NCI-H146 treated with DMSO at 0.1 percent for 48 hours (cell line): ENCODE data around the gene LMO7.
"Not testable (repeated sequence)": the region's sequence is repeated elsewhere in the genome, so short reads cannot be mapped to it uniquely, and the experiment has no call there.

Source experiments
- DNase-seq: peaks from one replicate; lab custom pipeline; 2025; ENCODE audit not compliant: unreplicated experiment; lab: John Stamatoyannopoulos, UW

LMO7 gene

GRCh38 chr13:75695908-75696307 lies 59.8 kb downstream of the LMO7 start:
- peak; percentile 45 for DNase-seq

GRCh38 chr13:75699062-75699461 lies 62.9 kb downstream of the LMO7 start:
- DNase-seq = no peak

DNA sequence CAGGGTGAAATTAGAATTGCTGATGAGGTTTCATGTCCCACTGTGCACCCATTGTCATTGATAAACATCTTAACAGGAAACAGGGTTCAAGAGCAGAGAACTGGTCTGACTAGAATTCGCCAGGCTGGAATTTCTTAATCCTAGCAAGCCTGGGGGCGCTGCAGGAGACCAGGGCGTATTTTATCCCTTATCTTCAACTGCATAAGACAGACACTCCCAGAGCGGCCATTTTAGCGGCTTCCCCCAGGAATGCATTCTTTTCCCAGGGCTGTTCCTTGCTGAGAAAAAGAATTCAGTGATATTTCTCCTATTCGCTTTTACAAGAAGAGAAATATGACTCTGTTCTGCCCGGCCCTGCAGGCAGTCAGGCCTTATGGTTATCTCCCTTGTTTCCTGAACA lies 63.6 kb downstream of the LMO7 start:
- not testable (repeated sequence) for DNase-seq

- no peak for DNase-seq
Measured at GRCh38 chr13:75700552-75700951, 64.4 kb downstream of the LMO7 start.

GRCh38 chr13:75702476-75702875 lies 66.3 kb downstream of the LMO7 start:
- DNase-seq = no peak

DNA sequence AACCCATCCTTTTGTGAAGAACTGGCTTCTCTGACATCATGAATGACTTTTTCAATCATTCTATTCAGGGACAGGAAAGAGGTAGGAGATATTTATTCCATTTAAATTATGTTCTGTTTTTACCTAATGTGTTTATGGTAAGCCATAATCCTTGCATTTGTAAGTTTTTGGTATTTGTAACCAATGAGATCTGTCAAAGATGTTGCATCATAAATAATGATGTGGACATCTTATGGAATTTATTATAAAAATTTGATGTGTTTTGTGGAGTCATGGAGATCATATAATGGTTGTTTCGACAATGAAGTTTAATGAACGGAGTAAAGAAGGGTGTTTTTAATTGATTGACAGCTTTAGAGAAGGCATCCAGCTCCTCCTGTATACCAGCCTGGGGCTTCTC lies 67.6 kb downstream of the LMO7 start:
- no peak for DNase-seq

DNA sequence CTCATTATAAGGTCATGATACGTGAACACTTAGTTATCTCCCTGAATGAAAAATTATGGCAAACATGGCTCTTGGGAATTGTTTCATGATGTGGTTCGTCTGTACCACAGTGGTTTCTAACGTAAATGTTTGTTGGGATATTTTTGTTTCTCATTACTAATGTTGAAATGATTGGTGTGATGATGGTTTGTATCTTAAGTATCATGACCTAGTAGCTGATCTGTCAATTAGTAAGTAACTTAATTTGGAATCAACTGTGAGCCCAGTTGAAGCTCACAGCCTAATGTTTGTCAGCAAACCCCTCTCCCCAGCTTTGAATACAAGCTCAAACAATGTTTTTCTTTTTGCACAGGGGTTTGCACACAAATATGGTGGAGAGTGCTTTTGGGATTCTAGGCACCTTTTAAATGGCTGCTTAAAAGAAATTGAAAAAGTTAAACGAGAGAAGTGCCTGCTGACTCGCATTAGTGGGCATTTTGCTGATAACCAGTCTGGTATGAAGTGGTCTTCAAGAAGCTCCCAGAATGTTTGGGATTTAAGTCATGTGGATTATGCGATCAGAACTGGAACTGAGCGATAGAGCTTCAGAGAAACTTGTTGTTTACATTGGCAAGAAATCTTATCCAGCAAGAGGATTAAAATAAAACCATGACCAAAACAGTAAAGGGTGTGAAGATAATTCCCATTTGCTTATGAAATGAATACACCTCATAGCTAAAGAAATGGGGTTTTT lies 68.2 kb downstream of the LMO7 start:
- no peak for DNase-seq

GRCh38 chr13:75704927-75705288 lies 68.8 kb downstream of the LMO7 start:
- no peak for DNase-seq

GRCh38 chr13:75705395-75705794 lies 69.3 kb downstream of the LMO7 start:
- DNase-seq = no peak

DNA sequence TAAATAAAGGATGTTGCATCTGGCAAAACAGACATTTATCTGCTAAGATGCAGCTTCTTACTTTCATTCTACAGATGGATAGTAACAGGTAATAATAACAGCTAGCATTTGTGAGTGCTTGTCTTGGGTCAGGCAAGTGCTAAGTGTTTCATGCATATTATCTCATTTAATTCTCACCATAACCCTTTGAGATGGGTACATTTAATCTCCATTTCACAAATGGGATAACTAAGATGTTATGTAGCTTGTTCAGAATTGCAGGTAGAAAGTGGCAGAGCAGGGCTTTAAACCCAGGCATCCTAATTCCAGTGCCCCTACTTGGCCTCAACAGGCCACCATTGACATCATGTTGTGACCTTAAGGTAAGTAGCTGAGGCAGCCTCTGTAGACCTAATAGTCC lies 69.8 kb downstream of the LMO7 start:
- DNase-seq = no peak

DNA sequence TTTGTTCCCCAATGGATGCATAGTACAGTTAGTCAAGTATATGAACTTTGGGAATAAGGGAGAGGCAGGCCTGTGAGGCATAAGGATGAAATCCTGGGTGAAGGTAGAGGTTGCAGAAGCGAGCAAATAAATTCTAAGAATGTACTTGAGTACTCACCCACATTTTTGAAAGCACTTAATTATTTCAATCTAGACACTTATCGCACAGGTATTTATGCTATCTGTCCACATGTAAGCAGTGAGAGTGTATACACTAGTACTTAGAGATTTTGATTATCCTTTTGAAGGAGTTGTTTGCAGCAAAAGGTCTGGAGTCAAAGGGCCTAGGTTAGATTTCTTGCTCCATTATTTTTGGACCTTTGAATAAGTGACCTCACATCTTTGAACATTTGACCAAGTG lies 77.7 kb downstream of the LMO7 start:
- no peak for DNase-seq

DNA sequence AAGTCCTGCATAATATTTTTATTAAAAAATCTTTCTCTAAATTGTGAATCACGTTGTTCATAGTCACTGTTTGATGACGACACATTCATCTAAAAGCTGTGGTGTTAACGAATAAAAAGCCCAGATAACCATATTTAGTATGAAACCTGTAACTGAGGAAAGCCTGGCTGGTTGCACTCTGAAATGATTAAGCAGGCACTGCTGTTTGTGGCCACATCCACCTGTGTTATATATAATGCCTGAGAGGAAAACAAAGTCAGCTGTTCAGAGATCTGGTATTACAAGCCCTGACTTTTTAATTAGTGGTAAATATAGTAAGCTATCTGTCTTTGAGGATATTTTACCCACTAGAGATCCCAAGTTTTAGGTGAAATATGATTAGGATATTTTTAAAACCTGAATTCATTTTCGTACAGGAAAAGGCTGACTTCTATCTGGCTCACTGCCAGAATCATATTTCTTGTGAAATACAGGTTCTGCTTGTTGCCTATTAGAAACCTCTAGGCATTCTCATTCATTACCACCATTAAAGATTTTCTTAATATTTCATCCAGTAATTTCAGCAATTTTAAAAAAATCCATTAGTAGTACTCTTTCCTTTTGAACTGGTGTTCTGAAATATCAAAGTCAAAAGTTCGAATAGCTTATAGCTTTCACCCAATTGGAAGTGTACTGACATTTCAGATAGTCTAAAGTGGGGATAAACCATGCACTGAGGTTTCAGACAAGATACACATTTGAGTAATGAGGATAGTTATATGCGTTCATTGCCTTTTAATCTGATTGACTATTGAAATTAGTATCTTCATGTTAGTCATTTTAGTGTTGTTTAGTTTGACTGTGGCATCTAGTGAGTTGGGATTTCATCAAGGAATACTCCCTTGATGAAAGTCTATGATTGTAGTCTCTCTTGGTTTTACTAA lies 79.7 kb downstream of the LMO7 start:
- DNase-seq = no peak

DNA sequence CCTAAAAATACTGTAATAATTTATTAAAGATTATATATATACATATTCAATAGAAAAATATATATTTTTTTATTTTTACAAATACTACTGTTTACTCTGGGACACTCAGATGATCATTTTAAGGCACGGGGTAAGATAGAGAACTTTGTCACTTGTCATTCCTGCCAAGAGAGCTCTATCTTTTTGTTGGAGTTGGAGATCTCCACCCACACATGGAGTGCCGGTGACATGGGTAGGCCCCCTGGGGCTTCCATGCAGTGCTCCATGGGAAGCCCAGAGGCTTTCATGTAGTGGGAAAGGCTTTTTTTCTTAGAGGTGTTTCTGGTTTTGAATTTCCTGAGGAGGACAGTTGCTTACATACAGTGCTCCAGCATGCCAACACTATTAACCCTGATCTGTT lies 81.4 kb downstream of the LMO7 start:
- DNase-seq = no peak

- no peak for DNase-seq
Measured at GRCh38 chr13:75721307-75721706, 85.2 kb downstream of the LMO7 start.

DNA sequence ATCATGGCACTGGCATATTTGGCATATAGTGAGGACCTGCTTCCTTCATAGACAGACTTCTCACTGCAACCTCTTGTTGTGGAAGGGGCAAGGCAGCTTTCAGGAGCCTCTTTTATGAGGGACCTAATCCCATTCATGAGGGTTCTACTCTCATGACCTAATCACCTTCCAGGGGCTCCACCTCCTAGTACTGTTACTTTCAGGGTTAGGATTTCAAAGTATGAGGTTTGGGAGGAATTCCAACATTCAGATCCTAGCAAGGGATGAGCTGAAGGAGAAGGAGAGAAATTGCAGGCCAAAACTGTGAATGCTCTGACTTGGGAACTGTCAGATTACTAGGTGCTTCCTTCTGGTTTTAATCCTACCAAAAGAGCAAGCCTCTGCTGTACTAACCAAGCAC lies 87.8 kb downstream of the LMO7 start:
- DNase-seq = no peak

DNA sequence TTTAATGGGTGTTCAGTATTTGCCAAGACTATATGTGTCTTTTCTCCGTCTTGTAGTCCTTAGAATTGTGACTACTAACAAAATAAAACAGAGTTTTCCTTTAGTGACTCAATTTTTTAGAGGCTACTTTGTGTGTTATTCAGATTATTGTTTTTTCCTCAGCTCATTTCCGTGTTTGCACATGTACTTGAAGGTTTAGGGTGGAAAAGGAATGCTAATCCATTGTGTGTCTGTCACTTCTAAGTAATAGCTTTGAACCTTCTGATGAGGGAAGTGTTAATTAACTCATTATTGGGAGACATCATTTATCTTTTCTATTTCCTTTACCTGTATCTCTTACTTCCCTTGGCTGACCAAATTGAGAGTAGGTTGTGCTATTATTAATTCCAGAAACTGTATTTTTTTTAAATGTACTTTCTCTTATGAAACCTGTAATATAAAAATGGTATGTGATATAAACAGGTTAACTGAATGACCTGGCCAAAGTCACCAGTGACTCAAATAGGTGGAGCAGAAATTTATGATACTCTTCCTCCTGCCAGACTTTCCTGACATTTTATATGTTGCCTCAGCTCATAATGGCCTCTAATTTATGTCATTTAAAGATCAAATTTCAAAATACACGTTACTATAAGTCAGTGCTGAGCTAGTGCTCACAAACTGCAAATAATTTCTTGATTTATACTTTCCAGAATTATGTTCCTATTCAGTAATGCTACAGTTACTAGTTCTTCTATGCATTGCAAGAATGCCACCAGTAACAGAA lies 88.8 kb downstream of the LMO7 start:
- DNase-seq = peak; percentile 55

DNA sequence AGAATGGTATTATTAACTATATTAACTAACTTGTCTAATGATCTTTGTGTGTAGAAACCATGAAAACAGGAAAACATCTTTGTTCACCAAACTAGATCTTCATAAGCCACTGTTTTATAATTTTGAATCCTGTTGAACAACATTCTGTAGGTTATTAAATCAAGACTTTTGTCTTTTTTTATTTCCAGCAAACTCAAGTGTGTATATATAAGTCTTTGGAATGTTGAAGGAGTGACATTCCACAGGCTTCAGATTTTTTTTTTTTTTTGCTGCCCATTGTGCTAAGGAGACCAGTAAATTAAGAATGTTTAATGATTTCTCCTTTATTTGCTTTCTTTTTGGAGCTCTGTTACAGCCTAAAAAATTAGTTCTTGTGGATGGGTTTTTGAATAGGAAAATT lies 89.6 kb downstream of the LMO7 start:
- no peak for DNase-seq

GRCh38 chr13:75726306-75726705 lies 90.2 kb downstream of the LMO7 start:
- no peak for DNase-seq

DNA sequence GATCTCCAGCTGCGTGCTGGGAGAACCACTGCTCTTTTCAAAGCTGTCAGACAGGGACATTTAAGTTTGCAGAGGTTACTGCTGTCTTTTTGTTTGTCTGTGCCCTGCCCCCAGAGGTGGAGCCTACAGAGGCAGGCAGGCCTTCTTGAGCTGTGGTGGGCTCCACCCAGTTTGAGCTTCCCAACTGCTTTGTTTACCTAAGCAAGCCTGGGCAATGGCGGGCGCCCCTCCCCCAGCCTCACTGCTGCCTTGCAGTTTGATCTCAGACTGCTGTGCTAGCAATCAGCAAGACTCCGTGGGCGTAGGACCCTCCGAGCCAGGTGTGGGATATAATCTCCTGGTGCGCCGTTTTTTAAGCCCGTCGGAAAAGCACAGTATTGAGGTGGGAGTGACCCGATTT lies 97.0 kb downstream of the LMO7 start:
- DNase-seq = not testable (repeated sequence)

- no peak for DNase-seq
Measured at GRCh38 chr13:75736173-75736572, 100.0 kb downstream of the LMO7 start.

DNA sequence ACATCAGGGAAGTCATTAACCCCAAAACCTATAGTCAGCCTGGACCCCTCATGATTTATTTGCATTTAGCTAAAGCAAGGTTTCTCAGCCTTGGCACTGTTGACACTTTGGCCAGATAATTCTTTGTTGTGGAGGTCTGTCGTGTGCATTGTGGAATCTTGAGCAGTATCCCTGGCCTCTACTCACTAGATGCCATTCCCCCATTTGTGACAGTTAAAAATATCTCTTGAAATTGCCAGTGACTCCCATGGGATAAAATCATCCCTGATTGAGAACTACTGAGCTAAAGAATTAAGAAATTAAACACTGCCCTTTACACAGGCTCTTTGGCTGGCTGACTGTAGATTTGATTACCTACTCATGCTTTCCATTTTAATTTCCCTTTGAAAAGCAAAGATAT lies 102.7 kb downstream of the LMO7 start:
- DNase-seq = no peak
